WTC11 (cell line): Measurements from ENCODE around the gene MFSD11.

Experiments used
- ATF3 ChIP-seq: sonication (generic); formaldehyde crosslinking; conservative IDR thresholded peaks from 2 replicates; pipeline ENCODE4 v1.8.1; 2022; ENCODE audit warnings: mild to moderate bottlenecking, missing genetic modification reagents
- CREB1 ChIP-seq: sonication (generic); formaldehyde crosslinking; IDR thresholded peaks from 2 replicates; pipeline ENCODE4 v1.8.0; 2023; ENCODE audit warnings: mild to moderate bottlenecking, missing genetic modification reagents
- CTCF ChIP-seq: fragments of 200-600 bp; IDR thresholded peaks from 2 replicates; pipeline ENCODE4 v1.8.0; 2022; ENCODE audit warnings: antibody characterized with exemption
- ELF4 ChIP-seq: sonication (generic); formaldehyde crosslinking; IDR thresholded peaks from 2 replicates; pipeline ENCODE4 v1.8.1; 2022; ENCODE audit warnings: low read depth, mild to moderate bottlenecking, moderate library complexity, missing genetic modification reagents
- ESRRA ChIP-seq: sonication (generic); formaldehyde crosslinking; IDR thresholded peaks from 2 replicates; pipeline ENCODE4 v1.8.1; 2022; ENCODE audit warnings: mild to moderate bottlenecking, missing genetic modification reagents, borderline replicate concordance
- GTF2I ChIP-seq: fragments of 250-450 bp; sonication (Bioruptor Pico); conservative IDR thresholded peaks from 2 replicates; pipeline ENCODE4 v1.4.0; 2021; ENCODE audit warnings: mild to moderate bottlenecking
- JUN ChIP-seq: sonication (generic); formaldehyde crosslinking; IDR thresholded peaks from 2 replicates; pipeline ENCODE4 v1.8.0; 2023; ENCODE audit warnings: mild to moderate bottlenecking, missing genetic modification reagents
- MAX ChIP-seq: sonication (generic); formaldehyde crosslinking; IDR thresholded peaks from 2 replicates; pipeline ENCODE4 v1.8.0; 2022; ENCODE audit warnings: mild to moderate bottlenecking, missing genetic modification reagents
- NFE2L1 ChIP-seq: sonication (generic); formaldehyde crosslinking; IDR thresholded peaks from 2 replicates; pipeline ENCODE4 v1.8.1; 2023; ENCODE audit warnings: missing genetic modification reagents
- TEAD4 ChIP-seq: sonication (generic); formaldehyde crosslinking; IDR thresholded peaks from 2 replicates; pipeline ENCODE4 v1.8.0; 2022; ENCODE audit warnings: mild to moderate bottlenecking, missing genetic modification reagents
- ZBTB43 ChIP-seq: sonication (generic); formaldehyde crosslinking; IDR thresholded peaks from 2 replicates; pipeline ENCODE4 v1.8.1; 2023; ENCODE audit warnings: mild to moderate bottlenecking, missing genetic modification reagents
- ZNF512 ChIP-seq: sonication (generic); formaldehyde crosslinking; IDR thresholded peaks from 2 replicates; pipeline ENCODE4 v1.8.1; 2022; ENCODE audit warnings: missing genetic modification reagents, borderline replicate concordance

- TF ChIP-seq CTCF = no peak
- TF ChIP-seq TEAD4 (CRISPR knock-in tag) = no peak
- TF ChIP-seq CREB1 (CRISPR knock-in tag) = no peak
- no peak for TF ChIP-seq JUN (CRISPR knock-in tag)
- no peak for TF ChIP-seq GTF2I (CRISPR knock-in tag)
- TF ChIP-seq ZNF512 (CRISPR knock-in tag) = no peak
- no peak for TF ChIP-seq ESRRA (CRISPR knock-in tag)
- TF ChIP-seq NFE2L1 (CRISPR knock-in tag) = no peak
- no peak for TF ChIP-seq ELF4
- TF ChIP-seq ATF3 (CRISPR knock-in tag) = no peak
- no peak for TF ChIP-seq ZBTB43
- no peak for TF ChIP-seq MAX (CRISPR knock-in tag)
These were observed 58.2 kb downstream of the MFSD11 start for GRCh38 chr17:76796081-76796480.
